Heart right ventricle (tissue), 16 donors: ENCODE measurements around the gene KIF21B. TPM values are rescaled to one million over a fixed set of nuclear protein-coding genes. Genes with fewer than 3 reads are reported as not detected.
A peak's percentile ranks its signal among the peaks of the same experiment; 100 is the strongest.

ENCODE experiments used
- ATAC-seq, 8 donors: fragments of 200-7000 bp; cut with Tn5 transposase; one replicate each; pipeline ENCODE4 v1.9.1; 2020; ENCODE audit warnings: mild to moderate bottlenecking in 8 of 8, moderate library complexity in 8 of 8, moderate number of reproducible peaks in 1 of 8
- DNase-seq, 2 donors: peaks; one replicate each; pipeline ENCODE4 v3.0.0-alpha.2; 2020
- H3K27ac ChIP-seq, 10 donors: fragments of 200-600 bp; sonication (generic) in 2 of 10; one replicate each; pipeline versions ENCODE4 v1.5.0 to v1.8.0; 2020 to 2022; ENCODE audit warnings: mild to moderate bottlenecking in 3 of 10
- H3K27me3 ChIP-seq, 7 donors: fragments of 200-600 bp; one replicate each; pipeline ENCODE4 v1.8.0; 2021 to 2022; ENCODE audit warnings: mild to moderate bottlenecking in 2 of 7
- H3K36me3 ChIP-seq, 9 donors: fragments of 200-600 bp; sonication (generic) in 1 of 9; one replicate each; pipeline versions ENCODE4 v1.5.0 to v1.8.0; 2020 to 2022; ENCODE audit warnings: mild to moderate bottlenecking in 2 of 9
- H3K4me1 ChIP-seq, 9 donors: fragments of 200-600 bp; sonication (generic) in 1 of 9; one replicate each; pipeline versions ENCODE4 v1.5.0 to v1.8.0; 2020 to 2022; ENCODE audit warnings: mild to moderate bottlenecking in 4 of 9
- H3K4me3 ChIP-seq, 10 donors: fragments of 200-600 bp; sonication (generic) in 2 of 10; one replicate each; pipeline versions ENCODE4 v1.5.0 to v1.8.0; 2020 to 2022; ENCODE audit warnings: mild to moderate bottlenecking in 7 of 10, moderate library complexity in 2 of 10
- H3K9me3 ChIP-seq, 11 donors: fragments of 200-600 bp in 10 of 11; sonication (generic) in 2 of 11; one replicate each; pipeline versions ENCODE4 v1.5.0 to v1.8.0; 2013 to 2022; ENCODE audit warnings: mild to moderate bottlenecking in 2 of 11, control low read depth in 1 of 11, moderate library complexity in 1 of 11
- whole genome bisulfite sequencing, 2 donors: extraction: QIAGEN DNeasy Blood & Tissue Kit; methylation state at CpG; one replicate each; pipeline ENCODE4 v1.1.7; 2013; ENCODE audit warnings: inconsistent platforms in 1 of 2; 5-methylcytosine and 5-hydroxymethylcytosine counted together
- intact Hi-C, 10 donors: fragments of 100-400 bp; cut with DNase I; formaldehyde crosslinking; loops; one replicate each; pipeline versions ENCODE4 v1.11.1 to v1.14.2; 2022
- polyA plus RNA-seq, 2 donors: library from polyadenylated mRNA; stranded (reverse); fragments of 200-250 nt; gene quantifications; one replicate each; pipeline ENCODE4 v1.2.3, GENCODE V29; 2013
- total RNA-seq, 10 donors: library from RNA; stranded (reverse); fragmentation: NEBNext Ultra II Directional in 3 of 10; extraction: Animal tissue kit (Norgen Biotek cat#: 25700) in 3 of 10; gene quantifications; one replicate each; pipeline versions ENCODE4 v1.2.1 to v1.2.4, GENCODE V29; 2021 to 2023
- TF ChIP-seq, protein P1 (sequence below), 9 donors: fragments of 200-600 bp; sonication (generic) in 2 of 9; IDR thresholded peaks; one replicate each; pipeline versions ENCODE4 v1.5.0 to v1.8.0; 2021 to 2022; ENCODE audit warnings: antibody characterized with exemption in 9 of 9, mild to moderate bottlenecking in 5 of 9, moderate library complexity in 1 of 9
- donor health status: Arrhythmogenic right ventricular cardiomyopathy.
- donor health status: ischemic (EF 13 %, LVEDD 7.1; RV severe dilation, severe dysfunction).
- donor health status: healthy with polysubstance abuse.
- donor health status: DM: no; HTN: yes; CAD: no.
- donor health status: DM: no; HTN: no; CAD: no.
- donor health status: ischemic (EF 25% LVEDD 6.9; RV normal size, moderate dysfunction).
- donor health status: ischemic (EF 25% LVEDD 5.7; RV mildly dilated, moderate dysfunction).
- donor health status: healthy.
- donor health status: DM: yes; HTN: yes; CAD: no.
- donor health status: Ischemic cardiomyopathy.
- donor health status: ischemic (EF 35%, LVEDD 5.7; RV mildly dilated, moderate dysfunction).
- donor health status: nonischemic (EF 11% LVEDD 7.7; RV severe dilation, severe dysfunction).
- donor health status: DM: yes; HTN: yes; CAD: no.
- donor health status: PGD.
- donor health status: ischemic (EF 29% LVEDD 5.4; RV normal size, mild dysfunction).
- donor health status: nonischemic (EF 23%, LVEDD 6.1; RV moderate dilation, normal function).

The KIF21B gene
- total and polyA plus RNA-seq, 12 donors, result 0.10 to 2.6 (median 0.41) TPM

DNA sequence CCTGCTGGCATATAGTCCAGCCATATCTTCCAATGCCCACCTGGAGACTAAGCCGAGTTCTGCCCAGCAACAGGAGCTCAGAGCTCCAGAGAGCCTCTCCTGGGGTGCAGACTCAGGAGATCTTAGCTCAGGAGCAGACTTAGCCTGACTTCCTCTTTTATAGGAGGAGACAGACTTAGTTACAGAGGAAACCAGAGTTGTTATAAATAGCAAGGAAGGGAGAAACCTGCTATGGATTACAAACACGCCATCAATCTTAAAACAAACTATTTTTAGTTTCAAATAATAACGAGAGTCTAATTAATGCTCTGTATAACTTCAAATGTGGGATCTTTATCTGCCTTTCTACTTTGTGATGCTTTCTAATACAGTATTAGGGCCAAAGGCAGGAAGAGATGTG lies 3.3 kb upstream of the KIF21B start:
- H3K9me3 ChIP-seq, result no peaks in the 10 kb centered on the region
- 35 to 55% methylated on average over 3 of the region's 3 CpGs for WGBS, 2 donors
- TF ChIP-seq, protein P1, sequence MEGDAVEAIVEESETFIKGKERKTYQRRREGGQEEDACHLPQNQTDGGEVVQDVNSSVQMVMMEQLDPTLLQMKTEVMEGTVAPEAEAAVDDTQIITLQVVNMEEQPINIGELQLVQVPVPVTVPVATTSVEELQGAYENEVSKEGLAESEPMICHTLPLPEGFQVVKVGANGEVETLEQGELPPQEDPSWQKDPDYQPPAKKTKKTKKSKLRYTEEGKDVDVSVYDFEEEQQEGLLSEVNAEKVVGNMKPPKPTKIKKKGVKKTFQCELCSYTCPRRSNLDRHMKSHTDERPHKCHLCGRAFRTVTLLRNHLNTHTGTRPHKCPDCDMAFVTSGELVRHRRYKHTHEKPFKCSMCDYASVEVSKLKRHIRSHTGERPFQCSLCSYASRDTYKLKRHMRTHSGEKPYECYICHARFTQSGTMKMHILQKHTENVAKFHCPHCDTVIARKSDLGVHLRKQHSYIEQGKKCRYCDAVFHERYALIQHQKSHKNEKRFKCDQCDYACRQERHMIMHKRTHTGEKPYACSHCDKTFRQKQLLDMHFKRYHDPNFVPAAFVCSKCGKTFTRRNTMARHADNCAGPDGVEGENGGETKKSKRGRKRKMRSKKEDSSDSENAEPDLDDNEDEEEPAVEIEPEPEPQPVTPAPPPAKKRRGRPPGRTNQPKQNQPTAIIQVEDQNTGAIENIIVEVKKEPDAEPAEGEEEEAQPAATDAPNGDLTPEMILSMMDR (IDR thresholded peaks at IDR 0.05), result no peak
- H3K4me3 ChIP-seq, result no peak overlapping the region
- ATAC-seq (peak in 2 of 8 donors; percentile 25 to 38), DNase-seq (no peak)
- H3K27me3 ChIP-seq, result peaks cover 0 to 12% (median 4%) of the 10 kb centered on the region in 7 donors
- H3K36me3 ChIP-seq, result no peaks in the 10 kb centered on the region
- intact Hi-C loops, result no loop called here
- peak overlapping the region in 3 of 10 donors; percentile 7 to 20 (median 20) for H3K27ac ChIP-seq
- H3K4me1 ChIP-seq, result peaks cover 3 to 66% (median 34%) of the 10 kb centered on the region in 9 donors

DNA sequence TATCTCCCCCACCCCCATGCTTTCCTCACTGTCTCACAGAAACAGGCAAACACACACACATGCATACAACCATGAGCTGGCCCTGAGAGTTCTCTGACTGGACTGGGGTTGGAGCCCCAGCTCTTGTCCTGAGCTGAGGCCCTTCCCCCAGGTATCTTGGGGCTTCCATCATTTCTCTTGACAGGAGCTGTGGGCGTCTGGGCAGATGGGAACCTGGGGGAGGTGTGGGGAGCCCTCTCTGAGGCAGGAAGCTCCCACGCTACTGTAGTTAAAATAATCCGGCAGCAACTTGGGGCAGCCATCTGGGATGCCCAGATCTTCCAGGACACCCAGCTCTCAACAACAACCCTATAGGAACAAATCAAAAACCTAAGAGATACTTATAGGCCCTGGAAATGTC lies 2.7 kb upstream of the KIF21B start:
- intact Hi-C loops, result no loop called here
- no peaks in the 10 kb centered on the region for H3K9me3 ChIP-seq
- no peak overlapping the region for H3K4me3 ChIP-seq
- no peak for DNase-seq
- no peaks in the 10 kb centered on the region for H3K36me3 ChIP-seq
- peaks cover 3 to 72% (median 34%) of the 10 kb centered on the region in 9 donors for H3K4me1 ChIP-seq
- H3K27me3 ChIP-seq, result peaks cover 0 to 15% (median 4%) of the 10 kb centered on the region in 7 donors
- TF ChIP-seq, protein P1 (IDR thresholded peaks at IDR 0.05), result no peak
- WGBS, 2 donors, result 77 to 82% methylated on average over 3 of the region's 3 CpGs
- H3K27ac ChIP-seq, result peak overlapping the region in 2 of 10 donors; percentile 7 to 20
- no peak for ATAC-seq

DNA sequence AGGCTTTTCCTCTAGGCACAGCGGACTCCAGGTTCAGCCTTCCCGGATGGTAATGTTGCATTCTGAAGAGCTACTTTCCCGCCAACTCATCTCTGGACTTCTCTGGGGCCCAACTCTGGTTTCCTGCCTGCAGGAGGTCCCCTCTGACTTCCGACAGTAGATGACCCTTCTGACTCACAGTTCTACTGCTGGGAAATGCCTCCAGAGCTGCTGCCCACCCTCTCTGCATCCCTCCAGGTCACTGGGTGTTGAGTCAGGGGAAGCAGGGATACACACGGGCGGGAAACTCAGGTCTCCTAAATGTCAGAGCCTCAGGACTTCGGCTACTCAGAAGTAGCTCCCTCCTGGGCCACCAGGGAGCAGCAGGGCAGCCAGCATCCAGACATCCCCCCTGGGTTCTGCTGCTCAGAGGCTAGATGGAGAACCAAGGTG lies 2.1 kb upstream of the KIF21B start:
- Histone ChIP-seq H3K36me3 (no peaks in the 10 kb centered on the region), H3K27me3 (peaks cover 0 to 15% (median 4%) of the 10 kb centered on the region in 7 donors), H3K4me1 (peaks cover 3 to 79% (median 34%) of the 10 kb centered on the region in 9 donors), H3K4me3 (no peak overlapping the region), H3K27ac (peak overlapping the region in 1 of 10 donors; percentile 20), H3K9me3 (no peaks in the 10 kb centered on the region)
- ATAC-seq, result no peak
- DNase-seq, result no peak
- intact Hi-C loops, result no loop called here
- whole genome bisulfite sequencing, 2 donors, result 79 to 84% methylated on average over 7 of the region's 7 CpGs
- TF ChIP-seq, protein P1 (IDR thresholded peaks at IDR 0.05), result peak in 4 of 9 donors; percentile 18 to 33 (median 26)

DNA sequence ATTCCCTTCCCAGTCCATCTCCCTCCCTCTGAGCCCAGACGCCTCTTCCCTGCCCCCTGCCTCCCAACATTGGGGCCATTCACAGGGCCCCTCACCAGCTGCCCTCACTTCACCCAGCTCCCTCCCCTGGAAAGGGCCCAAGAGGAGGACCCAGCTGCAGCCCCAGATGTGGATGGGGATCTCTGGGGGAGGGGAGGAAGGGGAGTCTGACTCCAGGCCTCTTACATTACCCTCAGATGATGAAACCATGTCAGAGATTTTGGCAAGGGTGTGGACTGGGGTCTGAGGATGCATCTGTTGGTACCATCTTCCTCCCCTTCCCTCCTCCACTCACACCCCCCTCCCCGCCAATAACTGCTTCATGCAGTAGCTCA lies 1.1 kb upstream of the KIF21B start:
- ATAC-seq, result no peak
- Histone ChIP-seq H3K27ac (no peak overlapping the region), H3K27me3 (peaks cover 0 to 15% (median 4%) of the 10 kb centered on the region in 7 donors), H3K4me3 (no peak overlapping the region), H3K4me1 (peaks cover 3 to 88% (median 34%) of the 10 kb centered on the region in 9 donors), H3K9me3 (no peaks in the 10 kb centered on the region), H3K36me3 (no peaks in the 10 kb centered on the region)
- DNase-seq, result no peak
- intact Hi-C loops, result no loop called here
- WGBS, 2 donors, result 93 to 95% methylated on average over 2 of the region's 2 CpGs
- TF ChIP-seq, protein P1 (IDR thresholded peaks at IDR 0.05), result no peak
